GM23248 (cell line): ENCODE data around the gene ATP8A2.

Experiments
- EZH2 ChIP-seq: fragments of 200-600 bp; sonication (generic); IDR thresholded peaks from 2 replicates; pipeline ENCODE4 v1.6.1; 2018; ENCODE audit warnings: antibody characterized with exemption, mild to moderate bottlenecking; ENCODE audit not compliant: insufficient read depth, poor library complexity, severe bottlenecking
- EZH2phosphoT487 ChIP-seq: fragments of 200-600 bp; sonication (generic); IDR thresholded peaks from 2 replicates; pipeline ENCODE4 v1.6.1; 2018; ENCODE audit warnings: antibody characterized with exemption, moderate library complexity, mild to moderate bottlenecking, low read depth; ENCODE audit not compliant: insufficient read depth

DNA sequence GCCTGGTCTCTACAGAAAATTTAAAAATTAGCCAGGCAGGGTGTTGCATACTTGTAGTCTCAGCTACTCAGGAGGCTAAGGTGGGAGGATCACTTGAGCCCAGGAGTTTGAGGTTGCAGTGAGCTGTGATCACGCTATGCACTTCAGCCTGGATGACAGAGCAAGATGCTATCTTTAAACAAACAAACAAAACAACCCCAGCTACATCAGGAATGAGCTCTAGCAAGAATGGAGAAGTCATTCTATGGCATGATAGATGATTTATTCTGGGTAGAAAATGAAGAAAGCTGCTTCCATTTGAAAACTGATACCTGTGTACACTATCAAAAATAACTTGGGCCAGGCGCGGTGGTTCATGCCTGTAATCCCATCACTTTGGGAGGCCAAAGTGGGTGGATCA lies 695.8 kb downstream of the ATP8A2 start:
- TF ChIP-seq EZH2phosphoT487 (no peak), EZH2 (no peak)
